Measurements from ENCODE around the gene CENPF. TPM values are rescaled to one million over a fixed set of nuclear protein-coding genes. Genes with fewer than 3 reads are reported as not detected.

Gene CENPF
- total RNA-seq, 2 donors from 2014 or later: 2.9 to 10.9 TPM

GRCh38 chr1:214633686-214634085 is 30.7 kb downstream of the CENPF start:
- no peaks in the 10 kb centered on the region for H3K27me3 ChIP-seq (replicated peaks; ENCODE audit: insufficient read depth)
- H3K9me3 ChIP-seq: no peaks in the 10 kb centered on the region
- TF ChIP-seq CTCF (IDR thresholded peaks at IDR 0.05): no peak
- TF ChIP-seq POLR2A (IDR thresholded peaks at IDR 0.05): no peak
- TF ChIP-seq POLR2AphosphoS5 (IDR thresholded peaks at IDR 0.05): no peak
- intact Hi-C loops (cut with DNase I): no loop called here
- 78% methylated on average over 5 of the region's 5 CpGs for WGBS
- no peak overlapping the region for H3K4me3 ChIP-seq
- H3K4me1 ChIP-seq (replicated peaks): no peaks in the 10 kb centered on the region
- no peak for DNase-seq (ENCODE audit: low spot score)
- no peak overlapping the region for H3K27ac ChIP-seq
- no peaks in the 10 kb centered on the region for H3K36me3 ChIP-seq

- no peak for TF ChIP-seq POLR2AphosphoS5 (IDR thresholded peaks at IDR 0.05)
- TF ChIP-seq POLR2A (IDR thresholded peaks at IDR 0.05): no peak
- TF ChIP-seq CTCF (IDR thresholded peaks at IDR 0.05): no peak
- intact Hi-C loops (cut with DNase I): no loop called here
- Histone ChIP-seq H3K27me3 (replicated peaks; ENCODE audit: insufficient read depth) (no peaks in the 10 kb centered on the region), H3K9me3 (no peaks in the 10 kb centered on the region), H3K27ac (no peak overlapping the region), H3K36me3 (no peaks in the 10 kb centered on the region), H3K4me1 (replicated peaks) (no peaks in the 10 kb centered on the region), H3K4me3 (no peak overlapping the region)
- no peak for DNase-seq (ENCODE audit: low spot score)
These were observed 31.3 kb downstream of the CENPF start for GRCh38 chr1:214634267-214634666.

GRCh38 chr1:214635086-214635485 is 32.1 kb downstream of the CENPF start:
- intact Hi-C loops (cut with DNase I): no loop called here
- WGBS: 87% methylated on average over 3 of the region's 3 CpGs
- no peak for DNase-seq (ENCODE audit: low spot score)
- H3K4me3 ChIP-seq: no peak overlapping the region
- no peaks in the 10 kb centered on the region for H3K9me3 ChIP-seq
- no peaks in the 10 kb centered on the region for H3K27me3 ChIP-seq (replicated peaks; ENCODE audit: insufficient read depth)
- no peaks in the 10 kb centered on the region for H3K36me3 ChIP-seq
- TF ChIP-seq POLR2A (IDR thresholded peaks at IDR 0.05): no peak
- no peak for TF ChIP-seq POLR2AphosphoS5 (IDR thresholded peaks at IDR 0.05)
- TF ChIP-seq CTCF (IDR thresholded peaks at IDR 0.05): no peak
- no peaks in the 10 kb centered on the region for H3K4me1 ChIP-seq (replicated peaks)
- H3K27ac ChIP-seq: no peak overlapping the region

- 92% methylated on average over 4 of the region's 4 CpGs for WGBS
These were observed 32.5 kb downstream of the CENPF start for GRCh38 chr1:214635506-214635905.

More at GRCh38 chr1:214635506-214635905, 32.5 kb downstream of the CENPF start:
- no peak overlapping the region for H3K4me3 ChIP-seq
- no peak for DNase-seq (ENCODE audit: low spot score)
- no peaks in the 10 kb centered on the region for H3K9me3 ChIP-seq
- H3K27me3 ChIP-seq (replicated peaks; ENCODE audit: insufficient read depth): no peaks in the 10 kb centered on the region
- no peaks in the 10 kb centered on the region for H3K36me3 ChIP-seq
- intact Hi-C loops (cut with DNase I): no loop called here
- H3K27ac ChIP-seq: no peak overlapping the region
- no peaks in the 10 kb centered on the region for H3K4me1 ChIP-seq (replicated peaks)
- TF ChIP-seq POLR2A (IDR thresholded peaks at IDR 0.05) (no peak), CTCF (IDR thresholded peaks at IDR 0.05) (no peak), POLR2AphosphoS5 (IDR thresholded peaks at IDR 0.05) (no peak)

All from prostate gland (tissue), 2 donors.